NB4 (cell line): Measurements from ENCODE around the gene GPR39.

Experiments
- POLR2A ChIP-seq: IDR thresholded peaks from 2 replicates; pipeline ENCODE4 v1.6.1; 2011; ENCODE audit warnings: mild to moderate bottlenecking; ENCODE audit not compliant: insufficient read length; ENCODE audit errors: extremely low read depth
- TF ChIP-seq, protein P1 (sequence below): IDR thresholded peaks from one replicate; pipeline ENCODE4 v1.5.1; 2012; ENCODE audit warnings: low read depth, low read length
- TF ChIP-seq, protein P2 (sequence below): IDR thresholded peaks from 2 replicates; pipeline ENCODE4 v1.6.1; 2011; ENCODE audit warnings: low read depth, low read length

DNA sequence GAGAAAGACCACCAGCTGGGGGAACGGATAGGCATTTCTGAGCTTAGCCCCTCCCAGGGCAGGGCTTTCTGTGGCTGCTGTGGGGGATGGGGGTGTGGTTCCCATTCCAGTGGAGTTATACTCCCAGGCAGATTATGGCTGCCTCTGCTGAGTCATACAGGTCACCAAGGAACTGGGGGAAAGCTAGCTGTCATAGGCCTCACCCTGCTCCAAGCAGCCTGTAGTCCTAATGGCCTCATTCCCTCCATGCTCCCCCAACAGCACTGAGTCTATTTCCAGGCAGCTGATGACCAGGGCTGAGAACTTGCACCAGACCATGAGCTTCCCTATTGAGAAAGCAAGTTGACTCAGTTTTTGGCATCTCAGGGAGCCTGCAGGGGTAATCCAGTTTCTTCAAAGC is 87.1 kb downstream of the GPR39 start:
- TF ChIP-seq, protein P1, sequence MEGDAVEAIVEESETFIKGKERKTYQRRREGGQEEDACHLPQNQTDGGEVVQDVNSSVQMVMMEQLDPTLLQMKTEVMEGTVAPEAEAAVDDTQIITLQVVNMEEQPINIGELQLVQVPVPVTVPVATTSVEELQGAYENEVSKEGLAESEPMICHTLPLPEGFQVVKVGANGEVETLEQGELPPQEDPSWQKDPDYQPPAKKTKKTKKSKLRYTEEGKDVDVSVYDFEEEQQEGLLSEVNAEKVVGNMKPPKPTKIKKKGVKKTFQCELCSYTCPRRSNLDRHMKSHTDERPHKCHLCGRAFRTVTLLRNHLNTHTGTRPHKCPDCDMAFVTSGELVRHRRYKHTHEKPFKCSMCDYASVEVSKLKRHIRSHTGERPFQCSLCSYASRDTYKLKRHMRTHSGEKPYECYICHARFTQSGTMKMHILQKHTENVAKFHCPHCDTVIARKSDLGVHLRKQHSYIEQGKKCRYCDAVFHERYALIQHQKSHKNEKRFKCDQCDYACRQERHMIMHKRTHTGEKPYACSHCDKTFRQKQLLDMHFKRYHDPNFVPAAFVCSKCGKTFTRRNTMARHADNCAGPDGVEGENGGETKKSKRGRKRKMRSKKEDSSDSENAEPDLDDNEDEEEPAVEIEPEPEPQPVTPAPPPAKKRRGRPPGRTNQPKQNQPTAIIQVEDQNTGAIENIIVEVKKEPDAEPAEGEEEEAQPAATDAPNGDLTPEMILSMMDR: no peak
- no peak for TF ChIP-seq POLR2A
- TF ChIP-seq, protein P2, sequence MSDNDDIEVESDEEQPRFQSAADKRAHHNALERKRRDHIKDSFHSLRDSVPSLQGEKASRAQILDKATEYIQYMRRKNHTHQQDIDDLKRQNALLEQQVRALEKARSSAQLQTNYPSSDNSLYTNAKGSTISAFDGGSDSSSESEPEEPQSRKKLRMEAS: no peak
